A549 treated with ZK216348 at 1 μM for 4 hours (cell line): Measurements from ENCODE around the gene HAUS3. TPM values are rescaled to one million over a fixed set of nuclear protein-coding genes. Genes with fewer than 3 reads are reported as not detected.

ENCODE experiments used
- total RNA-seq: library from RNA; stranded (reverse); fragments of 200-300 nt; extraction: Qiagen RNA extraction; gene quantifications from 5 replicates; pipeline ENCODE4 v1.2.3, GENCODE V29; 2022; ENCODE audit warnings: low read depth

The HAUS3 gene
- total RNA-seq = 4.6 to 8.5 TPM (median 7.8 TPM) in 5 replicates

GRCh38 chr4:2241410-2242353 is at the start of gene HAUS3, which contains the start of gene POLN:
Gene HAUS3, minus strand, starts transcription at chr4:2242121. Its CDS starts 1,175 bp downstream, at chr4:2240946.
Gene POLN, minus strand, starts transcription at chr4:2242121. Its CDS starts 12,890 bp downstream, at chr4:2229231.

GRCh38 chr4:2261853-2262144 is 19.9 kb upstream of the HAUS3 start, which contains the start of gene MXD4:
Gene MXD4, minus strand, starts transcription at chr4:2262109. Its CDS starts 129 bp downstream, at chr4:2261980.

Other genes with a start within 250 kb of the HAUS3 start
- gene NELFA, start 233.1 kb downstream of the HAUS3 start, total RNA-seq = 14.3 to 26.8 TPM (median 25.4 TPM) in 5 replicates
- 6.2 to 15.6 TPM (median 15.4 TPM) in 5 replicates for gene NAT8L, start 182.8 kb downstream of the HAUS3 start, total RNA-seq
- 0.46 to 1.2 TPM (median 0.88 TPM) in 5 replicates for gene POLN, start within 50 bp of the HAUS3 start, total RNA-seq
- 10.5 to 22.9 TPM (median 19.3 TPM) in 5 replicates for gene MXD4, start 20.0 kb upstream of the HAUS3 start, total RNA-seq
- gene ZFYVE28, start 176.5 kb upstream of the HAUS3 start, total RNA-seq = 1.4 to 3.1 TPM (median 2.7 TPM) in 5 replicates
- gene CFAP99, start 176.8 kb upstream of the HAUS3 start, total RNA-seq = 0.19 to 0.51 TPM in 2 of 5 replicates, not detected in the others
- 57.9 to 93.1 TPM (median 61.4 TPM) in 5 replicates for gene RNF4, start 227.0 kb upstream of the HAUS3 start, total RNA-seq